ENCODE measurements around the gene SPATA2. TPM values are rescaled to one million over a fixed set of nuclear protein-coding genes. Genes with fewer than 3 reads are reported as not detected.

The SPATA2 gene
- total RNA-seq, 1 experiment from 2014 or later = 6.6 TPM

DNA sequence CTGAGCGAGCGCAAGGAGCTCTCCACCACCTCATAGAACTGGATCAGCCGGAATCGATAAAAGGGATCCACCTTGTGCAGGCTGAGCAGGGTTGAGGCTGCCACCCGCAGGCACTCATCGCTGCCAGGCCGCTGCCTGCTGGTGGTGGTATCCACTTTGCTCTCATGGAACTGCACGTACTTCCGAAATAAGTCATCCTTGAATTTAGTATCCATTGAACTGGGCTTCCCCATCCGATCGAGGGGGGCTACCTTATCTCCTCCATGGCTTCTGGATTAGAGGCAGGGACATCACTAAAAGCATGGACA lies 7.1 kb downstream of the SPATA2 start (continued):
- TF ChIP-seq, protein P1, sequence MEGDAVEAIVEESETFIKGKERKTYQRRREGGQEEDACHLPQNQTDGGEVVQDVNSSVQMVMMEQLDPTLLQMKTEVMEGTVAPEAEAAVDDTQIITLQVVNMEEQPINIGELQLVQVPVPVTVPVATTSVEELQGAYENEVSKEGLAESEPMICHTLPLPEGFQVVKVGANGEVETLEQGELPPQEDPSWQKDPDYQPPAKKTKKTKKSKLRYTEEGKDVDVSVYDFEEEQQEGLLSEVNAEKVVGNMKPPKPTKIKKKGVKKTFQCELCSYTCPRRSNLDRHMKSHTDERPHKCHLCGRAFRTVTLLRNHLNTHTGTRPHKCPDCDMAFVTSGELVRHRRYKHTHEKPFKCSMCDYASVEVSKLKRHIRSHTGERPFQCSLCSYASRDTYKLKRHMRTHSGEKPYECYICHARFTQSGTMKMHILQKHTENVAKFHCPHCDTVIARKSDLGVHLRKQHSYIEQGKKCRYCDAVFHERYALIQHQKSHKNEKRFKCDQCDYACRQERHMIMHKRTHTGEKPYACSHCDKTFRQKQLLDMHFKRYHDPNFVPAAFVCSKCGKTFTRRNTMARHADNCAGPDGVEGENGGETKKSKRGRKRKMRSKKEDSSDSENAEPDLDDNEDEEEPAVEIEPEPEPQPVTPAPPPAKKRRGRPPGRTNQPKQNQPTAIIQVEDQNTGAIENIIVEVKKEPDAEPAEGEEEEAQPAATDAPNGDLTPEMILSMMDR (IDR thresholded peaks at IDR 0.05 in 2 of 3, conservative IDR thresholded peaks at IDR 0.05 in 1 of 3; ENCODE audit: borderline replicate concordance in 1 of 3, insufficient read depth in 1 of 3, low read depth in 2 of 3, low read length in 2 of 3) = no peak
- TF ChIP-seq, protein P2, sequence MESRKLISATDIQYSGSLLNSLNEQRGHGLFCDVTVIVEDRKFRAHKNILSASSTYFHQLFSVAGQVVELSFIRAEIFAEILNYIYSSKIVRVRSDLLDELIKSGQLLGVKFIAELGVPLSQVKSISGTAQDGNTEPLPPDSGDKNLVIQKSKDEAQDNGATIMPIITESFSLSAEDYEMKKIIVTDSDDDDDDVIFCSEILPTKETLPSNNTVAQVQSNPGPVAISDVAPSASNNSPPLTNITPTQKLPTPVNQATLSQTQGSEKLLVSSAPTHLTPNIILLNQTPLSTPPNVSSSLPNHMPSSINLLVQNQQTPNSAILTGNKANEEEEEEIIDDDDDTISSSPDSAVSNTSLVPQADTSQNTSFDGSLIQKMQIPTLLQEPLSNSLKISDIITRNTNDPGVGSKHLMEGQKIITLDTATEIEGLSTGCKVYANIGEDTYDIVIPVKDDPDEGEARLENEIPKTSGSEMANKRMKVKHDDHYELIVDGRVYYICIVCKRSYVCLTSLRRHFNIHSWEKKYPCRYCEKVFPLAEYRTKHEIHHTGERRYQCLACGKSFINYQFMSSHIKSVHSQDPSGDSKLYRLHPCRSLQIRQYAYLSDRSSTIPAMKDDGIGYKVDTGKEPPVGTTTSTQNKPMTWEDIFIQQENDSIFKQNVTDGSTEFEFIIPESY (IDR thresholded peaks at IDR 0.05; ENCODE audit: extremely low read depth, insufficient replicate concordance, low read length) = no peak
- TF ChIP-seq RAD21 (IDR thresholded peaks at IDR 0.05; ENCODE audit: low read depth) = no peak

DNA sequence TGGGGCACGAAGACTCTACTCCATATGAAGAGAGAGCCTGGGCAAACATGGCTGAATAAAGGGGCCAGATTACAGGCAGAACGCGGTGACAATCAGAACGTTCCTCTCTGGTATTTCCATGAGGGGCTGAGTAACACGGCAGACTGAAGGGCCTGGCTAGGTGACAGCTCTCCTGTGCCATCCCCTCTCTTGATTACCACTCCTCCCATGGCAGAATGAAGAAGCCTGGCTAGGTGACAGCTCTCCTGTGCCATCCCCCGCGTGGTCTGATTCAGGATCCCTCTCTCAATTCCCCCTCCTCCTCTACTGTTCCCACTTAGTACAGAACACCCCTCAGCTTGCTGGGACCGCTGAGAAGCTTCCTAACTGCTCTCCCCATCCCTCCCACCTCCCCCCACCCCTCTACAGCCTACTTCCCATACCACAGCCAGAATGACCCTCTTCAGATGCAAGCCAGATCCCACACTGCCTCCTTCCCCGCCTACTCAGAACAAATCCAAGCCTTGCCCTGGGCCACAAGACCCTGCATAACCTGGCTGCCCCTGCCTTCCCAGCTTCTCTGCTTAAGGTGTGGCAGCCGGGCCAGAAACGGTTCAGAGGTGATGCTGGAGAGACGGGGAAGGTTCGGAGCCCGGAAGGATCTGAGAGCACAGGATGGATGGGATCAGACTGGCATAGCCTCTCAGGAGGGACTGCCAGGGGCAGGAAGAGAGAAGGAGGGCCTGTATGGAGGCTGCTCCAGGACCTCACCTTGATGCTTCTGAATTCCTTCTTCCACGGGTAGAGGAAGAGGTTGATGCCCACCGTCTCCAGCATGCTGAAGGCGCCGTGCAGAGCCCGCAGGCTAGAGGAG lies 7.7 kb downstream of the SPATA2 start:
- Histone ChIP-seq H3K36me3 (ENCODE audit: control insufficient read depth in 1 of 2, insufficient read depth in 2 of 2, low read length in 2 of 2) (peaks cover 7 to 20% of the 10 kb centered on the region in 2 experiments; a peak in 2 of 4 replicates), H4K20me1 (ENCODE audit: insufficient read depth) (0 out of 2 replicates have a peak, but pooled peaks cover 3% of the 10 kb centered on the region), H3K27ac (ENCODE audit: low read depth, low read length) (no peak overlapping the region), H3K4me1 (ENCODE audit: control insufficient read depth in 1 of 2, insufficient read depth in 2 of 2, low read length in 2 of 2) (no peaks in the 10 kb centered on the region), H3K9me3 (ENCODE audit: control insufficient read depth in 1 of 2, insufficient read depth in 1 of 2, low read depth in 1 of 2, low read length in 2 of 2) (no peaks in the 10 kb centered on the region), H3K9ac (ENCODE audit: low read length) (no peak overlapping the region), H2AFZ (ENCODE audit: low read depth, low read length, poor library complexity, severe bottlenecking) (no peak overlapping the region), H3K4me3 (replicated peaks in 1 of 2; ENCODE audit: low read depth in 1 of 2, low read length in 2 of 2) (no peak overlapping the region), H3K4me2 (ENCODE audit: low read length) (no peak overlapping the region), H3K27me3 (ENCODE audit: insufficient read depth, low read length) (no peaks in the 10 kb centered on the region), H3K79me2 (ENCODE audit: insufficient read depth, low read length) (peaks cover 33% of the 10 kb centered on the region), H3K9me2 (ENCODE audit: insufficient read depth) (no peaks in the 10 kb centered on the region)
- TF ChIP-seq, protein P3, sequence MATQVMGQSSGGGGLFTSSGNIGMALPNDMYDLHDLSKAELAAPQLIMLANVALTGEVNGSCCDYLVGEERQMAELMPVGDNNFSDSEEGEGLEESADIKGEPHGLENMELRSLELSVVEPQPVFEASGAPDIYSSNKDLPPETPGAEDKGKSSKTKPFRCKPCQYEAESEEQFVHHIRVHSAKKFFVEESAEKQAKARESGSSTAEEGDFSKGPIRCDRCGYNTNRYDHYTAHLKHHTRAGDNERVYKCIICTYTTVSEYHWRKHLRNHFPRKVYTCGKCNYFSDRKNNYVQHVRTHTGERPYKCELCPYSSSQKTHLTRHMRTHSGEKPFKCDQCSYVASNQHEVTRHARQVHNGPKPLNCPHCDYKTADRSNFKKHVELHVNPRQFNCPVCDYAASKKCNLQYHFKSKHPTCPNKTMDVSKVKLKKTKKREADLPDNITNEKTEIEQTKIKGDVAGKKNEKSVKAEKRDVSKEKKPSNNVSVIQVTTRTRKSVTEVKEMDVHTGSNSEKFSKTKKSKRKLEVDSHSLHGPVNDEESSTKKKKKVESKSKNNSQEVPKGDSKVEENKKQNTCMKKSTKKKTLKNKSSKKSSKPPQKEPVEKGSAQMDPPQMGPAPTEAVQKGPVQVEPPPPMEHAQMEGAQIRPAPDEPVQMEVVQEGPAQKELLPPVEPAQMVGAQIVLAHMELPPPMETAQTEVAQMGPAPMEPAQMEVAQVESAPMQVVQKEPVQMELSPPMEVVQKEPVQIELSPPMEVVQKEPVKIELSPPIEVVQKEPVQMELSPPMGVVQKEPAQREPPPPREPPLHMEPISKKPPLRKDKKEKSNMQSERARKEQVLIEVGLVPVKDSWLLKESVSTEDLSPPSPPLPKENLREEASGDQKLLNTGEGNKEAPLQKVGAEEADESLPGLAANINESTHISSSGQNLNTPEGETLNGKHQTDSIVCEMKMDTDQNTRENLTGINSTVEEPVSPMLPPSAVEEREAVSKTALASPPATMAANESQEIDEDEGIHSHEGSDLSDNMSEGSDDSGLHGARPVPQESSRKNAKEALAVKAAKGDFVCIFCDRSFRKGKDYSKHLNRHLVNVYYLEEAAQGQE (IDR thresholded peaks at IDR 0.05; ENCODE audit: low read depth) = no peak
- no peak for TF ChIP-seq FOSL1 (IDR thresholded peaks at IDR 0.05; ENCODE audit: low read depth)
- TF ChIP-seq TCF7L2 (IDR thresholded peaks at IDR 0.05; ENCODE audit: borderline replicate concordance, extremely low read depth, insufficient read depth, insufficient read length) = no peak
- TF ChIP-seq, protein P4, sequence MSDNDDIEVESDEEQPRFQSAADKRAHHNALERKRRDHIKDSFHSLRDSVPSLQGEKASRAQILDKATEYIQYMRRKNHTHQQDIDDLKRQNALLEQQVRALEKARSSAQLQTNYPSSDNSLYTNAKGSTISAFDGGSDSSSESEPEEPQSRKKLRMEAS (IDR thresholded peaks at IDR 0.05) = no peak
- no peak for TF ChIP-seq SIN3A (IDR thresholded peaks at IDR 0.05; ENCODE audit: low read depth)
- no peak for TF ChIP-seq SP1 (IDR thresholded peaks at IDR 0.05; ENCODE audit: low read depth)
- ChIA-PET CTCF (no interaction called here), RAD21 (ENCODE audit: low non-redundant PET in 1 of 2, low total read pairs in 2 of 2, uncharacterized antibody in 2 of 2, unreplicated experiment in 2 of 2) (no interaction called here), POLR2A (no interaction called here)
- BruUV-seq (replicated peaks) = no TSS peak
- no peak for DNase-seq (ENCODE audit: low read depth, low spot score)
- ATAC-seq = no peak
- intact Hi-C loops (cut with micrococcal nuclease) = no loop called here
